DOHH2 (cell line): ENCODE data around the gene GBF1.
A peak's percentile ranks its signal among the peaks of the same experiment; 100 is the strongest.

Source experiments
- H3F3A ChIP-seq: fragments of 200-600 bp; sonication (generic), shearing (Covaris generic); 2 replicates; pipeline ENCODE4 v1.6.0; 2016; ENCODE audit warnings: antibody characterized with exemption, mild to moderate bottlenecking; ENCODE audit not compliant: control insufficient read depth, insufficient read depth
- H3K27ac ChIP-seq: fragments of 200-600 bp; sonication (generic); 2 replicates; pipeline ENCODE4 v1.5.1; 2014; ENCODE audit warnings: low read depth, mild to moderate bottlenecking, low read length, moderate library complexity
- H3K27me3 ChIP-seq: fragments of 200-600 bp; sonication (generic); 2 replicates; pipeline ENCODE4 v1.6.1; 2014; ENCODE audit warnings: mild to moderate bottlenecking, low read length, mixed read lengths; ENCODE audit not compliant: control insufficient read depth
- H3K36me3 ChIP-seq: fragments of 200-600 bp; sonication (generic); 2 replicates; pipeline ENCODE4 v1.6.1; 2014; ENCODE audit warnings: mild to moderate bottlenecking, low read length, moderate library complexity, mixed read lengths; ENCODE audit not compliant: control insufficient read depth
- H3K4me1 ChIP-seq: fragments of 200-600 bp; sonication (generic); 2 replicates; pipeline ENCODE4 v1.6.1; 2014; ENCODE audit warnings: mild to moderate bottlenecking, low read length, mixed read lengths; ENCODE audit not compliant: control insufficient read depth
- H3K4me2 ChIP-seq: fragments of 200-600 bp; sonication (generic); 2 replicates; pipeline ENCODE4 v1.6.0; 2014; ENCODE audit warnings: mild to moderate bottlenecking, low read length, moderate library complexity
- H3K4me3 ChIP-seq: fragments of 200-600 bp; sonication (generic); 2 replicates; pipeline ENCODE4 v1.5.1; 2014; ENCODE audit warnings: mild to moderate bottlenecking, low read length, mixed read lengths
- H3K79me2 ChIP-seq: fragments of 200-600 bp; sonication (generic); 2 replicates; pipeline ENCODE4 v1.6.1; 2014; ENCODE audit warnings: mild to moderate bottlenecking, low read length, mixed read lengths; ENCODE audit not compliant: control insufficient read depth
- H3K9me2 ChIP-seq: fragments of 200-600 bp; sonication (generic); replicated peaks from 2 replicates; pipeline ENCODE4 v1.6.1; 2014; ENCODE audit warnings: mild to moderate bottlenecking, low read length, mixed read lengths; ENCODE audit not compliant: control insufficient read depth
- H3K9me3 ChIP-seq: fragments of 200-600 bp; sonication (generic); 2 replicates; pipeline ENCODE4 v1.6.1; 2014; ENCODE audit warnings: antibody characterized with exemption, low read length, mixed read lengths; ENCODE audit not compliant: control insufficient read depth, insufficient read depth
- H4K20me1 ChIP-seq: fragments of 200-600 bp; sonication (generic); 2 replicates; pipeline ENCODE4 v1.6.0; 2014; ENCODE audit warnings: low read depth, mild to moderate bottlenecking, antibody characterized with exemption, low read length, moderate library complexity; ENCODE audit not compliant: control insufficient read depth, insufficient read depth
- EZH2phosphoT487 ChIP-seq: fragments of 200-600 bp; sonication (generic); IDR thresholded peaks from 2 replicates; pipeline ENCODE4 v1.6.1; 2017; ENCODE audit warnings: borderline replicate concordance, mild to moderate bottlenecking, antibody characterized with exemption, low read length, moderate library complexity, mixed read lengths
- TF ChIP-seq, protein P1 (sequence below): fragments of 200-600 bp; sonication (generic); IDR thresholded peaks from one replicate; pipeline ENCODE4 v1.5.1; 2014; ENCODE audit warnings: antibody characterized with exemption, mild to moderate bottlenecking, low read depth, low read length; ENCODE audit not compliant: poor library complexity, severe bottlenecking

Gene GBF1

GRCh38 chr10:102420714-102421506 is 175.6 kb downstream of the GBF1 start, which contains the start of gene FBXL15:
Gene FBXL15, plus strand, starts transcription at chr10:102420836. Its CDS starts 294 bp downstream, at chr10:102421130.
- H3K9me2 ChIP-seq, result no peaks in the 10 kb centered on the region
- peaks cover 6% of the 10 kb centered on the region for H3K27me3 ChIP-seq
- H3K79me2 ChIP-seq, result peaks cover 21% of the 10 kb centered on the region
- peak within 1 kb of the TSS; percentile 93 for H3K4me2 ChIP-seq
- peaks cover 19% of the 10 kb centered on the region for H3K36me3 ChIP-seq
- peak within 1 kb of the TSS; percentile 68 for H3K27ac ChIP-seq
- TF ChIP-seq EZH2phosphoT487, result no peak
- TF ChIP-seq, protein P1, sequence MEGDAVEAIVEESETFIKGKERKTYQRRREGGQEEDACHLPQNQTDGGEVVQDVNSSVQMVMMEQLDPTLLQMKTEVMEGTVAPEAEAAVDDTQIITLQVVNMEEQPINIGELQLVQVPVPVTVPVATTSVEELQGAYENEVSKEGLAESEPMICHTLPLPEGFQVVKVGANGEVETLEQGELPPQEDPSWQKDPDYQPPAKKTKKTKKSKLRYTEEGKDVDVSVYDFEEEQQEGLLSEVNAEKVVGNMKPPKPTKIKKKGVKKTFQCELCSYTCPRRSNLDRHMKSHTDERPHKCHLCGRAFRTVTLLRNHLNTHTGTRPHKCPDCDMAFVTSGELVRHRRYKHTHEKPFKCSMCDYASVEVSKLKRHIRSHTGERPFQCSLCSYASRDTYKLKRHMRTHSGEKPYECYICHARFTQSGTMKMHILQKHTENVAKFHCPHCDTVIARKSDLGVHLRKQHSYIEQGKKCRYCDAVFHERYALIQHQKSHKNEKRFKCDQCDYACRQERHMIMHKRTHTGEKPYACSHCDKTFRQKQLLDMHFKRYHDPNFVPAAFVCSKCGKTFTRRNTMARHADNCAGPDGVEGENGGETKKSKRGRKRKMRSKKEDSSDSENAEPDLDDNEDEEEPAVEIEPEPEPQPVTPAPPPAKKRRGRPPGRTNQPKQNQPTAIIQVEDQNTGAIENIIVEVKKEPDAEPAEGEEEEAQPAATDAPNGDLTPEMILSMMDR, result no peak
- no peaks in the 10 kb centered on the region for H4K20me1 ChIP-seq
- peaks cover 37% of the 10 kb centered on the region for H3K4me1 ChIP-seq
- H3K4me3 ChIP-seq, result peak within 1 kb of the TSS; percentile 88
- H3F3A ChIP-seq, result peaks cover 7% of the 10 kb centered on the region; the same call in 1 of the 2 replicates
- no peaks in the 10 kb centered on the region for H3K9me3 ChIP-seq

GRCh38 chr10:102421507-102421756 is 176.1 kb downstream of the GBF1 start:
- no peaks in the 10 kb centered on the region for H3K9me2 ChIP-seq
- TF ChIP-seq, protein P1, result no peak
- TF ChIP-seq EZH2phosphoT487, result no peak

DNA sequence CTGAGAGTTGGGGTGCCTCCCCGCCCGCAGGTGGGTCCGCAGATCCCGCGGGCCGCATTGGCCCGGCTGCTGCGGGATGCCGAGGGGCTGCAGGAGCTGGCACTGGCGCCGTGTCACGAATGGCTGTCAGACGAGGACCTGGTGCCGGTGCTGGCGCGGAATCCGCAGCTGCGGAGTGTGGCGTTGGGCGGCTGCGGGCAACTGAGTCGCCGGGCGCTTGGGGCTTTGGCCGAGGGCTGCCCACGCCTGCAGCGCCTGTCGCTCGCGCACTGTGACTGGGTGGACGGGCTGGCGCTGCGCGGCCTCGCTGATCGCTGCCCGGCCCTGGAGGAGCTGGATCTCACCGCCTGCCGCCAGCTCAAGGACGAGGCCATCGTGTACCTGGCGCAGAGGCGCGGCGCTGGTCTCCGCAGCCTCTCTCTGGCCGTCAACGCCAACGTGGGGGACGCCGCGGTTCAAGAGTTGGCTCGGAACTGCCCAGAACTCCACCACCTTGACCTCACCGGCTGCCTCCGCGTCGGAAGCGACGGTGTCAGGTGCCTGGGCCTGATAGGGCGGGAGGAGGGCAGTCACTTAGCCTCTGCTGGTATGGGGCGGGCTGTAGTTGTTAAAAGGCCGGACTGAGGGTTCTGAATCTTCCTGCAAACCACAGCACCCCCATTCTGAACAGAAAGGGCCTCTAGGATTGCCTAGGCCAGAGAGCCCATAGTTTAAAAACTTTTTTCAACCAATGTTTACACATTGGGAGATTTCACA is 176.6 kb downstream of the GBF1 start:
- H3K9me3 ChIP-seq, result no peaks in the 10 kb centered on the region
- H4K20me1 ChIP-seq, result no peaks in the 10 kb centered on the region
- peaks cover 6% of the 10 kb centered on the region for H3K27me3 ChIP-seq
- H3K36me3 ChIP-seq, result peaks cover 19% of the 10 kb centered on the region
- no peaks in the 10 kb centered on the region for H3K9me2 ChIP-seq
- H3K4me2 ChIP-seq, result peak overlapping the region; percentile 93
- peaks cover 7% of the 10 kb centered on the region; the same call in 1 of the 2 replicates for H3F3A ChIP-seq
- TF ChIP-seq, protein P1, result no peak
- TF ChIP-seq EZH2phosphoT487, result no peak
- peak overlapping the region; percentile 88 for H3K4me3 ChIP-seq
- H3K27ac ChIP-seq, result peak overlapping the region; percentile 68
- H3K79me2 ChIP-seq, result peaks cover 21% of the 10 kb centered on the region
- peaks cover 37% of the 10 kb centered on the region for H3K4me1 ChIP-seq

More at GRCh38 chr10:102421507-102421756, 176.1 kb downstream of the GBF1 start:
- Histone ChIP-seq H3K79me2 (peaks cover 21% of the 10 kb centered on the region), H3K36me3 (peaks cover 19% of the 10 kb centered on the region), H3K4me2 (peak overlapping the region; percentile 93), H4K20me1 (no peaks in the 10 kb centered on the region), H3K9me3 (no peaks in the 10 kb centered on the region), H3K4me3 (peak overlapping the region; percentile 88), H3K4me1 (peaks cover 37% of the 10 kb centered on the region), H3K27me3 (peaks cover 6% of the 10 kb centered on the region), H3F3A (peaks cover 7% of the 10 kb centered on the region; the same call in 1 of the 2 replicates), H3K27ac (peak overlapping the region; percentile 68)
